Keratinocyte (primary cell): Measurements from ENCODE around the gene UBE2D3. TPM values are rescaled to one million over a fixed set of nuclear protein-coding genes. Genes with fewer than 3 reads are reported as not detected.
A peak's percentile ranks its signal among the peaks of the same experiment; 100 is the strongest.

Experiments used
- DNase-seq: peaks from one replicate; pipeline ENCODE4 v3.0.0-alpha.2; 2011; ENCODE audit warnings: low read depth, missing footprints, low spot score
- FAIRE-seq: peaks from 2 replicates; lab custom pipeline; 2011; peaks lifted over from hg19 to GRCh38; lab: Jason Lieb, UNC
- H2AFZ ChIP-seq: 2 replicates; pipeline ENCODE4 v1.6.0; 2012; ENCODE audit warnings: low read length, control low read depth, inconsistent platforms; ENCODE audit not compliant: control insufficient read depth
- H3K27ac ChIP-seq: 2 replicates; pipeline ENCODE4 v1.5.1; 2011; ENCODE audit warnings: low read length; ENCODE audit not compliant: control insufficient read depth, insufficient read depth
- H3K27me3 ChIP-seq: 3 replicates; pipeline ENCODE4 v1.6.0; 2011; ENCODE audit warnings: low read length; ENCODE audit not compliant: control insufficient read depth, insufficient read depth; ENCODE audit errors: extremely low read depth
- H3K36me3 ChIP-seq, 2 experiments: 2 replicates in 1 of 2; 3 replicates in 1 of 2; pipeline ENCODE4 v1.5.1; 2011; ENCODE audit warnings: low read length in 2 of 2, mild to moderate bottlenecking in 1 of 2; ENCODE audit not compliant: control insufficient read depth in 2 of 2, insufficient read depth in 2 of 2; ENCODE audit errors: extremely low read depth in 1 of 2
- H3K4me1 ChIP-seq: 3 replicates; pipeline ENCODE4 v1.5.1; 2011; ENCODE audit warnings: low read length; ENCODE audit not compliant: control insufficient read depth, insufficient read depth; ENCODE audit errors: extremely low read depth
- H3K4me2 ChIP-seq: 3 replicates; pipeline ENCODE4 v1.6.0; 2011; ENCODE audit warnings: low read depth, low read length; ENCODE audit not compliant: control insufficient read depth, insufficient read depth; ENCODE audit errors: extremely low read depth
- H3K4me3 ChIP-seq, 3 experiments: fragments of 200-600 bp in 1 of 3; sonication (generic) in 1 of 3; 2 replicates in 2 of 3; 3 replicates in 1 of 3; pipeline ENCODE4 v1.5.1; 2011 to 2016; ENCODE audit warnings: low read length in 3 of 3, mild to moderate bottlenecking in 3 of 3, control low read depth in 2 of 3, inconsistent platforms in 1 of 3, low read depth in 1 of 3, mixed read lengths in 1 of 3, mixed run types in 1 of 3, moderate library complexity in 1 of 3; ENCODE audit not compliant: control insufficient read depth in 2 of 3, insufficient read depth in 2 of 3; ENCODE audit errors: extremely low read depth in 1 of 3
- H3K79me2 ChIP-seq: 2 replicates; pipeline ENCODE4 v1.6.0; 2012; ENCODE audit warnings: low read length; ENCODE audit not compliant: control insufficient read depth, insufficient read depth
- H3K9ac ChIP-seq: 3 replicates; pipeline ENCODE4 v1.6.0; 2011; ENCODE audit warnings: low read length; ENCODE audit not compliant: control insufficient read depth, insufficient read depth; ENCODE audit errors: extremely low read depth
- H3K9me1 ChIP-seq: 3 replicates; pipeline ENCODE4 v1.6.0; 2011; ENCODE audit warnings: low read length; ENCODE audit not compliant: control insufficient read depth, insufficient read depth; ENCODE audit errors: extremely low read depth
- H3K9me3 ChIP-seq: 2 replicates; pipeline ENCODE4 v1.5.1; 2012; ENCODE audit warnings: low read depth, low read length; ENCODE audit not compliant: control insufficient read depth
- H4K20me1 ChIP-seq: 3 replicates; pipeline ENCODE4 v1.6.0; 2011; ENCODE audit warnings: low read length; ENCODE audit not compliant: control insufficient read depth, insufficient read depth; ENCODE audit errors: extremely low read depth
- CTCF ChIP-seq, 3 experiments: IDR thresholded peaks in 1 of 3; conservative IDR thresholded peaks in 1 of 3; optimal IDR thresholded peaks in 1 of 3; 2 replicates in 2 of 3; 3 replicates in 1 of 3; pipeline versions ENCODE3 to v1.5.1; 2011; ENCODE audit warnings: low read length in 3 of 3, mild to moderate bottlenecking in 3 of 3, moderate library complexity in 2 of 3, control low read depth in 1 of 3, inconsistent platforms in 1 of 3; ENCODE audit not compliant: insufficient read depth in 2 of 3; ENCODE audit errors: extremely low read depth in 1 of 3
- EZH2 ChIP-seq: IDR thresholded peaks from one replicate; pipeline ENCODE4 v1.6.1; 2012; ENCODE audit warnings: inconsistent platforms, mild to moderate bottlenecking, low read length, moderate library complexity
- dilution Hi-C: fragments of 300-500 bp; cut with MboI; formaldehyde crosslinking; loops from one replicate; pipeline ENCODE4 v1.7.0; 2020; ENCODE audit warnings: low sequenced_read_pairs; ENCODE audit not compliant: extremely low pct_ligation_motif_present
- polyA plus RNA-seq, 5 experiments: library from polyadenylated mRNA; depleted of rRNA in 3 of 5; stranded (reverse) in 3 of 5; stranded (forward) in 1 of 5; unstranded in 1 of 5; fragments of >200 nt; gene quantifications; 1 replicate in 1 of 5; 2 replicates in 3 of 5; 3 replicates in 1 of 5; pipeline versions ENCODE4 v1.2.1 to v1.2.3, GENCODE V29; 2011 to 2012; ENCODE audit warnings: missing spikeins in 2 of 5, low read depth in 1 of 5, low replicate concordance in 1 of 5

Gene UBE2D3
- polyA plus RNA-seq, 1 donor (not counting 4 experiments of a cell fraction or from before 2014, with no cell fraction given) = 567 TPM

- no peak for TF ChIP-seq CTCF (optimal IDR thresholded peaks at IDR 0.05 in 1 of 3, IDR thresholded peaks at IDR 0.05 in 1 of 3, conservative IDR thresholded peaks at IDR 0.05 in 1 of 3; ENCODE audit: extremely low read depth in 1 of 3, insufficient read depth in 2 of 3, low read length in 3 of 3)
- TF ChIP-seq EZH2 = no peak
- no peaks in the 10 kb centered on the region for H3K9me1 ChIP-seq
- H3K27ac ChIP-seq = no peak overlapping the region
- H2AFZ ChIP-seq = no peak overlapping the region
- H3K4me2 ChIP-seq = no peak overlapping the region
- peak; percentile 39 for FAIRE-seq
- no peaks in the 10 kb centered on the region for H3K36me3 ChIP-seq
- H3K9ac ChIP-seq = no peak overlapping the region
- dilution Hi-C loops = no loop called here
- H3K4me1 ChIP-seq = peaks cover 9% of the 10 kb centered on the region
- no peaks in the 10 kb centered on the region for H4K20me1 ChIP-seq
- DNase-seq = no peak
- peaks cover 19% of the 10 kb centered on the region for H3K79me2 ChIP-seq
- H3K27me3 ChIP-seq = no peaks in the 10 kb centered on the region
- no peak overlapping the region for H3K4me3 ChIP-seq
- no peaks in the 10 kb centered on the region for H3K9me3 ChIP-seq
Measured at GRCh38 chr4:102757681-102758080, 69.7 kb downstream of the UBE2D3 start.

- H4K20me1 ChIP-seq = no peaks in the 10 kb centered on the region
- no peak for TF ChIP-seq EZH2
- no peak for TF ChIP-seq CTCF (optimal IDR thresholded peaks at IDR 0.05 in 1 of 3, IDR thresholded peaks at IDR 0.05 in 1 of 3, conservative IDR thresholded peaks at IDR 0.05 in 1 of 3; ENCODE audit: extremely low read depth in 1 of 3, insufficient read depth in 2 of 3, low read length in 3 of 3)
- H3K4me3 ChIP-seq = no peak overlapping the region
- no peaks in the 10 kb centered on the region for H3K36me3 ChIP-seq
- H3K79me2 ChIP-seq = peaks cover 12% of the 10 kb centered on the region
- H3K4me1 ChIP-seq = no peaks in the 10 kb centered on the region
- dilution Hi-C loops = no loop called here
- no peak overlapping the region for H3K4me2 ChIP-seq
- no peaks in the 10 kb centered on the region for H3K9me3 ChIP-seq
- no peak overlapping the region for H3K27ac ChIP-seq
- DNase-seq (no peak), FAIRE-seq (no peak)
- H3K9ac ChIP-seq = no peak overlapping the region
- H3K27me3 ChIP-seq = no peaks in the 10 kb centered on the region
- H3K9me1 ChIP-seq = no peaks in the 10 kb centered on the region
- no peak overlapping the region for H2AFZ ChIP-seq
Measured at GRCh38 chr4:102754044-102754443, 73.3 kb downstream of the UBE2D3 start.
